IMR-90 (cell line): ENCODE measurements around the gene SMIM41. TPM values are rescaled to one million over a fixed set of nuclear protein-coding genes. Genes with fewer than 3 reads are reported as not detected.

Source experiments
- ATAC-seq: fragments of 200-7000 bp; cut with Tn5 transposase; 2 replicates; pipeline ENCODE4 v1.9.1; 2020; ENCODE audit warnings: low read depth, mild to moderate bottlenecking, moderate library complexity
- BruUV-seq: library from RNA; stranded (reverse); fragments of 400-500 nt; replicated peaks from 2 replicates; lab custom pipeline; 2021; lab: Mats Ljungman, UMichigan
- CTCF ChIA-PET: fragments of 300-600 bp; formaldehyde crosslinking; extraction: SDS; loops from one replicate; lab custom pipeline; 2021; ENCODE audit warnings: antibody characterized with exemption; lab: Yijun Ruan, JAX
- POLR2A ChIA-PET: fragments of 300-600 bp; sonication (Branson Sonifier 250); formaldehyde crosslinking; loops from one replicate; lab custom pipeline; 2022; ENCODE audit warnings: antibody characterized with exemption; ENCODE audit not compliant: unreplicated experiment; lab: Charles Lee
- DNase-seq: peaks from one replicate; pipeline ENCODE4 v3.0.0; 2013
- H2AFZ ChIP-seq: replicated peaks from 2 replicates; pipeline ENCODE3; 2013; ENCODE audit warnings: low read length, mild to moderate bottlenecking; ENCODE audit not compliant: poor library complexity
- H2AK5ac ChIP-seq: 2 replicates; pipeline ENCODE4 v1.6.1; 2013; ENCODE audit warnings: low read depth, low read length, inconsistent platforms
- H2AK9ac ChIP-seq: replicated peaks from 2 replicates; pipeline ENCODE3; 2013; ENCODE audit warnings: mild to moderate bottlenecking, low read depth, low read length, moderate library complexity; ENCODE audit not compliant: poor library complexity
- H2BK120ac ChIP-seq: 2 replicates; pipeline ENCODE4 v1.6.1; 2013; ENCODE audit warnings: low read depth, low read length, inconsistent platforms
- H2BK15ac ChIP-seq: 3 replicates; pipeline ENCODE4 v1.6.1; 2013; ENCODE audit warnings: low read depth, low read length, inconsistent platforms
- H2BK20ac ChIP-seq: 2 replicates; pipeline ENCODE4 v1.6.1; 2013; ENCODE audit warnings: low read depth, mild to moderate bottlenecking, inconsistent platforms, low read length, moderate library complexity
- H2BK5ac ChIP-seq: 2 replicates; pipeline ENCODE4 v1.6.1; 2013; ENCODE audit warnings: mild to moderate bottlenecking, low read depth, low read length, inconsistent platforms; ENCODE audit not compliant: poor library complexity, severe bottlenecking
- H3K14ac ChIP-seq: replicated peaks from 2 replicates; pipeline ENCODE4 v1.6.1; 2013; ENCODE audit warnings: low read depth, low read length, inconsistent platforms
- H3K18ac ChIP-seq: 2 replicates; pipeline ENCODE4 v1.6.1; 2013; ENCODE audit warnings: low read depth, low read length, control low read depth
- H3K23ac ChIP-seq: 2 replicates; pipeline ENCODE4 v1.6.1; 2013; ENCODE audit warnings: low read depth, low read length, inconsistent platforms
- H3K27ac ChIP-seq: 2 replicates; pipeline ENCODE4 v1.5.1; 2013; ENCODE audit warnings: mild to moderate bottlenecking, control low read depth, low read length; ENCODE audit not compliant: insufficient read depth
- H3K27me3 ChIP-seq: 2 replicates; pipeline ENCODE4 v1.6.1; 2013; ENCODE audit warnings: low read length; ENCODE audit not compliant: control insufficient read depth, insufficient read depth
- H3K36me3 ChIP-seq: 2 replicates; pipeline ENCODE4 v1.6.1; 2013; ENCODE audit warnings: low read length, mixed read lengths; ENCODE audit not compliant: control insufficient read depth, insufficient read depth
- H3K4ac ChIP-seq: 2 replicates; pipeline ENCODE4 v1.6.1; 2013; ENCODE audit warnings: low read depth, low read length, inconsistent platforms
- H3K4me1 ChIP-seq: 2 replicates; pipeline ENCODE4 v1.6.1; 2013; ENCODE audit warnings: low read length, mixed read lengths; ENCODE audit not compliant: control insufficient read depth, insufficient read depth
- H3K4me2 ChIP-seq: 2 replicates; pipeline ENCODE4 v1.6.1; 2013; ENCODE audit warnings: low read depth, mild to moderate bottlenecking, control low read depth, low read length, moderate library complexity
- H3K4me3 ChIP-seq: 2 replicates; pipeline ENCODE4 v1.5.1; 2013; ENCODE audit warnings: low read depth, mild to moderate bottlenecking, control low read depth, low read length, moderate library complexity; ENCODE audit not compliant: insufficient read depth
- H3K56ac ChIP-seq: 2 replicates; pipeline ENCODE4 v1.6.1; 2013; ENCODE audit warnings: low read length, inconsistent platforms; ENCODE audit not compliant: insufficient read depth; ENCODE audit errors: extremely low read depth
- H3K79me1 ChIP-seq, 2 experiments: 2 replicates each; pipeline ENCODE4 v1.6.1; 2013; ENCODE audit warnings: low read length in 2 of 2, inconsistent platforms in 1 of 2, low read depth in 1 of 2
- H3K9ac ChIP-seq: 2 replicates; pipeline ENCODE4 v1.6.1; 2013; ENCODE audit warnings: low read depth, low read length, control low read depth
- H3K9me1 ChIP-seq: 2 replicates; pipeline ENCODE4 v1.6.1; 2013; ENCODE audit warnings: low read length, inconsistent platforms; ENCODE audit not compliant: insufficient read depth
- H3K9me3 ChIP-seq: 2 replicates; pipeline ENCODE4 v1.6.1; 2013; ENCODE audit warnings: low read length; ENCODE audit not compliant: control insufficient read depth, insufficient read depth
- H4K20me1 ChIP-seq: 2 replicates; pipeline ENCODE4 v1.6.1; 2013; ENCODE audit warnings: low read length, inconsistent platforms; ENCODE audit not compliant: insufficient read depth
- H4K5ac ChIP-seq: 2 replicates; pipeline ENCODE4 v1.6.1; 2013; ENCODE audit warnings: mild to moderate bottlenecking, low read depth, low read length, control low read depth
- H4K8ac ChIP-seq, 2 experiments: 2 replicates each; pipeline ENCODE4 v1.6.1; 2013; ENCODE audit warnings: low read depth in 2 of 2, low read length in 2 of 2, control low read depth in 1 of 2, inconsistent platforms in 1 of 2
- H4K91ac ChIP-seq: 2 replicates; pipeline ENCODE4 v1.6.1; 2013; ENCODE audit warnings: low read depth, low read length, inconsistent platforms; ENCODE audit not compliant: insufficient read depth
- BHLHE40 ChIP-seq: fragments of 150-350 bp; IDR thresholded peaks from 2 replicates; pipeline ENCODE4 v1.6.1; 2016; ENCODE audit warnings: mild to moderate bottlenecking, low read depth, low read length
- CEBPB ChIP-seq: IDR thresholded peaks from 2 replicates; pipeline ENCODE4 v1.6.1; 2012; ENCODE audit warnings: low read depth, low read length, improper control_type of control experiment
- CHD1 ChIP-seq: IDR thresholded peaks from 2 replicates; pipeline ENCODE4 v1.6.1; 2012; ENCODE audit warnings: low read depth, low read length, improper control_type of control experiment
- MAFK ChIP-seq: IDR thresholded peaks from 2 replicates; pipeline ENCODE4 v1.6.1; 2012; ENCODE audit warnings: low read depth, low read length, improper control_type of control experiment
- MAZ ChIP-seq: IDR thresholded peaks from 2 replicates; pipeline ENCODE4 v1.6.1; 2012; ENCODE audit warnings: low read depth, mild to moderate bottlenecking, low read length, improper control_type of control experiment, moderate library complexity, borderline replicate concordance
- MXI1 ChIP-seq: IDR thresholded peaks from 2 replicates; pipeline ENCODE4 v1.6.1; 2012; ENCODE audit warnings: low read depth, mild to moderate bottlenecking, low read length, moderate library complexity, borderline replicate concordance
- POLR2A ChIP-seq: IDR thresholded peaks from 2 replicates; pipeline ENCODE4 v1.6.1; 2012; ENCODE audit warnings: mild to moderate bottlenecking, low read depth, low read length
- RAD21 ChIP-seq: IDR thresholded peaks from 2 replicates; pipeline ENCODE4 v1.6.1; 2012; ENCODE audit warnings: low read length, improper control_type of control experiment
- RCOR1 ChIP-seq: IDR thresholded peaks from 2 replicates; pipeline ENCODE4 v1.6.1; 2012; ENCODE audit warnings: mild to moderate bottlenecking, low read length, improper control_type of control experiment; ENCODE audit not compliant: insufficient replicate concordance
- RFX5 ChIP-seq: IDR thresholded peaks from 2 replicates; pipeline ENCODE4 v1.8.0; 2012; ENCODE audit warnings: low read depth, mild to moderate bottlenecking, low read length, moderate library complexity
- SMC3 ChIP-seq: fragments of 150-350 bp; IDR thresholded peaks from 2 replicates; pipeline ENCODE4 v1.6.1; 2016; ENCODE audit warnings: low read depth, mild to moderate bottlenecking, antibody characterized with exemption, low read length, moderate library complexity
- USF2 ChIP-seq: fragments of 150-350 bp; IDR thresholded peaks from 2 replicates; pipeline ENCODE4 v1.6.1; 2017; ENCODE audit warnings: mild to moderate bottlenecking, antibody characterized with exemption, low read length, low read depth
- WGBS, 2 experiments: methylation state at CpG; one replicate each; pipeline versions ENCODE4 v1.1.5 to v1.1.7; 2013; ENCODE audit warnings: missing lambda C conversion rate in 2 of 2; ENCODE audit not compliant: insufficient read length in 1 of 2; ENCODE audit errors: extremely low coverage in 2 of 2; 5-methylcytosine and 5-hydroxymethylcytosine counted together
- dilution Hi-C: fragments of 300-500 bp; cut with HindIII; formaldehyde crosslinking; loops from one replicate; pipeline ENCODE4 v1.14.3; 2018; ENCODE audit warnings: low sequenced_read_pairs; ENCODE audit not compliant: unreplicated experiment
- in situ Hi-C: fragments of 300-500 bp; cut with MboI; formaldehyde crosslinking; loops from 3 replicates; pipeline ENCODE4 v1.14.3; 2019; ENCODE audit warnings: low sequenced_read_pairs, inconsistent platforms, mixed read lengths
- intact Hi-C: fragments of 100-400 bp; cut with micrococcal nuclease; formaldehyde crosslinking; loops from 2 replicates; pipeline ENCODE4 v1.10.0; 2022
- polyA plus RNA-seq, 3 experiments: library from polyadenylated mRNA; depleted of rRNA; stranded (reverse); fragments of >200 nt; gene quantifications; 2 replicates each; pipeline ENCODE4 v1.2.3, GENCODE V29; 2012; ENCODE audit warnings: low replicate concordance in 1 of 3
- total RNA-seq: library from RNA; depleted of rRNA; stranded (reverse); fragments of >200 nt; gene quantifications from 2 replicates; pipeline ENCODE4 v1.2.3, GENCODE V29; 2012

The SMIM41 gene
- total and polyA plus RNA-seq, 2 of the 4 experiments (the other 2 are of a cell fraction), result not detected

GRCh38 chr12:52130711-52131110 lies 51.2 kb downstream of the SMIM41 start:
- ATAC-seq (no peak), DNase-seq (no peak)
- Histone ChIP-seq H2BK5ac (no peak overlapping the region), H3K18ac (no peak overlapping the region), H2BK120ac (no peak overlapping the region), H3K9me3 (peaks cover 3% of the 10 kb centered on the region), H3K14ac (no peak overlapping the region), H3K9me1 (no peaks in the 10 kb centered on the region; the same call in 1 of the 2 replicates), H4K20me1 (no peaks in the 10 kb centered on the region), H3K4ac (no peak overlapping the region), H3K36me3 (no peaks in the 10 kb centered on the region), H2AK5ac (no peak overlapping the region), H3K27ac (no peak overlapping the region), H3K23ac (no peak overlapping the region), H3K79me1 (no peaks in the 10 kb centered on the region), H2AK9ac (no peak overlapping the region), H2BK15ac (no peak overlapping the region), H2BK20ac (no peak overlapping the region), H2AFZ (no peak overlapping the region), H3K9ac (no peak overlapping the region), H3K4me3 (no peak overlapping the region), H4K5ac (no peak overlapping the region), H4K8ac (no peak overlapping the region), H3K4me1 (no peaks in the 10 kb centered on the region), H3K56ac (no peak overlapping the region), H4K91ac (no peak overlapping the region), H3K27me3 (peaks cover 36% of the 10 kb centered on the region), H3K4me2 (no peak overlapping the region)
- in situ Hi-C loops (no loop called here), intact Hi-C loops (no loop called here), dilution Hi-C loops (no loop called here)
- no TSS peak for BruUV-seq
- 83% methylated on average over 1 of the region's 5 CpGs; no CpG with 5 or more reads in 1 of the 2 experiments for WGBS, 2 experiments
- ChIA-PET CTCF (no interaction called here), POLR2A (no interaction called here)
- TF ChIP-seq RCOR1, result no peak
- TF ChIP-seq USF2, result no peak
- TF ChIP-seq POLR2A, result no peak
- TF ChIP-seq SMC3, result no peak
- TF ChIP-seq MAFK, result no peak
- no peak for TF ChIP-seq RAD21
- TF ChIP-seq CHD1, result no peak
- no peak for TF ChIP-seq BHLHE40
- no peak for TF ChIP-seq MXI1
- TF ChIP-seq CEBPB, result no peak
- TF ChIP-seq RFX5, result no peak
- TF ChIP-seq MAZ, result no peak
